ENCODE data around the gene TMEM259. TPM values are rescaled to one million over a fixed set of nuclear protein-coding genes. Genes with fewer than 3 reads are reported as not detected.

TMEM259 gene
- total and polyA plus RNA-seq, 2 of the 13 experiments (the other 11 are each of a cell fraction or from before 2014, with no cell fraction given): 64.7 to 164 TPM

GRCh38 chr19:1001538-1002166 lies 19.3 kb downstream of the TMEM259 start (continued):
- no peak for TF ChIP-seq DBP (CRISPR knock-in tag; IDR thresholded peaks at IDR 0.05; ENCODE audit: not compliant biosample characterization)
- no peak for TF ChIP-seq ZNF205 (CRISPR knock-in tag; IDR thresholded peaks at IDR 0.05)
- no peak for TF ChIP-seq ZMYM4 (CRISPR knock-in tag; IDR thresholded peaks at IDR 0.05)
- TF ChIP-seq ZNF761 (CRISPR knock-in tag; conservative IDR thresholded peaks at IDR 0.05): no peak
- no peak for TF ChIP-seq FOXK2 (IDR thresholded peaks at IDR 0.05)
- TF ChIP-seq FIP1L1 (IDR thresholded peaks at IDR 0.05; ENCODE audit: borderline replicate concordance, insufficient read depth, low read depth, low read length): no peak
- TF ChIP-seq ZNF652 (CRISPR knock-in tag; IDR thresholded peaks at IDR 0.05; ENCODE audit: borderline replicate concordance, low read depth): no peak
- TF ChIP-seq MATR3 (CRISPR knock-in tag; IDR thresholded peaks at IDR 0.05): no peak
- TF ChIP-seq KDM5B (CRISPR knock-in tag; IDR thresholded peaks at IDR 0.05; ENCODE audit: borderline replicate concordance): peak; percentile 25; the same call in 1 of the 2 replicates
- no peak for TF ChIP-seq SAFB2 (CRISPR knock-in tag; IDR thresholded peaks at IDR 0.05; ENCODE audit: borderline replicate concordance, low read depth)
- no peak for TF ChIP-seq ZXDC (CRISPR knock-in tag; IDR thresholded peaks at IDR 0.05)
- TF ChIP-seq ZNF549 (CRISPR knock-in tag; IDR thresholded peaks at IDR 0.05): no peak
- no peak for TF ChIP-seq NFATC3 (CRISPR knock-in tag; IDR thresholded peaks at IDR 0.05)
- TF ChIP-seq AHR (CRISPR knock-in tag; IDR thresholded peaks at IDR 0.05): no peak
- TF ChIP-seq NR2C2 (CRISPR knock-in tag; IDR thresholded peaks at IDR 0.05; ENCODE audit: borderline replicate concordance): no peak
- TF ChIP-seq PLSCR1 (CRISPR knock-in tag; IDR thresholded peaks at IDR 0.05; ENCODE audit: borderline replicate concordance): no peak
- no peak for TF ChIP-seq ZC3H13 (CRISPR knock-in tag; IDR thresholded peaks at IDR 0.05)
- TF ChIP-seq GABPA (IDR thresholded peaks at IDR 0.05; ENCODE audit: low read depth, low read length): no peak
- no peak for TF ChIP-seq GABPA (CRISPR knock-in tag; IDR thresholded peaks at IDR 0.05; ENCODE audit: low read depth)
- no peak for TF ChIP-seq U2AF1 (optimal IDR thresholded peaks at IDR 0.05; ENCODE audit: low read depth, low read length)
- TF ChIP-seq RBM22 (optimal IDR thresholded peaks at IDR 0.05; ENCODE audit: low read length): no peak
- TF ChIP-seq BATF2 (CRISPR knock-in tag; IDR thresholded peaks at IDR 0.05): no peak
- no peak for TF ChIP-seq TP53 (CRISPR knock-in tag; conservative IDR thresholded peaks at IDR 0.05)
- TF ChIP-seq FLYWCH1 (CRISPR knock-in tag; IDR thresholded peaks at IDR 0.05): no peak
- TF ChIP-seq ZNF136 (CRISPR knock-in tag; IDR thresholded peaks at IDR 0.05; ENCODE audit: low read depth): no peak

Data from HepG2 (cell line).